ENCODE measurements around the gene CFAP20DC.

Gene CFAP20DC

DNA sequence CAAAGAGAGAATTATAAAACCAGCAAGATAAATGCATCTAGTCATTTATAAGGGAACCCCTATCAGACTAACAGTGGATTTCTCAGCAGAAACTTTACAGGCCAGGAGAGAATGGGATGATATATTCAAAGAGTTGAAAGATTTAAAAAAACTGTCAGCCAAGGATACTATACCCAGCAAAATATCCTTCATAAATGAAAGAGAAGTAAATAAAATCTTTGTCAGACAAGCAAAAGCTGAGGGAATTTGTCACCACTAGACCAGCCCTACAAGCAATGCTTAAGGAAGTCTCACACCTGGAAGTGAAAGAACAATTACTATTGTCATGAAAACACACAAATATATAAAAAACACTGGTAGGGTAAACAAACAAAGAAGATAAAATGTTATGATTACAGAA, 269.9 kb downstream of the CFAP20DC start:
- DNase-seq (ENCODE audit: extremely low read depth, low read depth), result no peak
- H3K4me3 ChIP-seq (replicated peaks; ENCODE audit: low read depth, low read length), result no peak overlapping the region
- TF ChIP-seq, protein P1, sequence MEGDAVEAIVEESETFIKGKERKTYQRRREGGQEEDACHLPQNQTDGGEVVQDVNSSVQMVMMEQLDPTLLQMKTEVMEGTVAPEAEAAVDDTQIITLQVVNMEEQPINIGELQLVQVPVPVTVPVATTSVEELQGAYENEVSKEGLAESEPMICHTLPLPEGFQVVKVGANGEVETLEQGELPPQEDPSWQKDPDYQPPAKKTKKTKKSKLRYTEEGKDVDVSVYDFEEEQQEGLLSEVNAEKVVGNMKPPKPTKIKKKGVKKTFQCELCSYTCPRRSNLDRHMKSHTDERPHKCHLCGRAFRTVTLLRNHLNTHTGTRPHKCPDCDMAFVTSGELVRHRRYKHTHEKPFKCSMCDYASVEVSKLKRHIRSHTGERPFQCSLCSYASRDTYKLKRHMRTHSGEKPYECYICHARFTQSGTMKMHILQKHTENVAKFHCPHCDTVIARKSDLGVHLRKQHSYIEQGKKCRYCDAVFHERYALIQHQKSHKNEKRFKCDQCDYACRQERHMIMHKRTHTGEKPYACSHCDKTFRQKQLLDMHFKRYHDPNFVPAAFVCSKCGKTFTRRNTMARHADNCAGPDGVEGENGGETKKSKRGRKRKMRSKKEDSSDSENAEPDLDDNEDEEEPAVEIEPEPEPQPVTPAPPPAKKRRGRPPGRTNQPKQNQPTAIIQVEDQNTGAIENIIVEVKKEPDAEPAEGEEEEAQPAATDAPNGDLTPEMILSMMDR (IDR thresholded peaks at IDR 0.05; ENCODE audit: low read depth, low read length, missing control alignments), result no peak

- TF ChIP-seq, protein P1 (IDR thresholded peaks at IDR 0.05; ENCODE audit: low read depth, low read length, missing control alignments), result no peak
- DNase-seq (ENCODE audit: extremely low read depth, low read depth), result no peak
Observed at GRCh38 chr3:58776231-58776630, 273.6 kb downstream of the CFAP20DC start.

DNA sequence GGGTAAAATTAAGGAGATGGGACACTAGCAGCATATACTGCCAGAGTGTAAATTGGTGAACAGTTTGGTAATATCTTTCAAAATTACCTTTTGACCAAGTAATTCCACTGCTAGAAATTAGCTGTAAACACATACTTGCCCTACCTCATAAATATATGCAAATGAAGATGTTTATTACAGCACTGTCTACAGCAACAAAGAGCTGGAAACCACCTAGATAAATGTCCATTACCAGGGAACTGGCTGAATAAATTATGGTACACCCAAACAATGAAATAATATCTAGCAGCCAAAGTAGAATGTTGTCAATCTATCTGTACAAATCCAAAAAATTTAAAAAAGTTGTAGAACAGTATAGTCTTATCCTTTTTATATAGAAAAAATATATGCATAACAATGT, 277.4 kb downstream of the CFAP20DC start:
- TF ChIP-seq, protein P1 (IDR thresholded peaks at IDR 0.05; ENCODE audit: low read depth, low read length, missing control alignments), result no peak
- no peak for DNase-seq (ENCODE audit: extremely low read depth, low read depth)
- H3K4me3 ChIP-seq (replicated peaks; ENCODE audit: low read depth, low read length), result no peak overlapping the region

More at GRCh38 chr3:58776231-58776630, 273.6 kb downstream of the CFAP20DC start:
- H3K4me3 ChIP-seq (replicated peaks; ENCODE audit: low read depth, low read length), result no peak overlapping the region

- TF ChIP-seq, protein P1 (IDR thresholded peaks at IDR 0.05; ENCODE audit: low read depth, low read length, missing control alignments), result no peak
- no peak overlapping the region for H3K4me3 ChIP-seq (replicated peaks; ENCODE audit: low read depth, low read length)
- no peak for DNase-seq (ENCODE audit: extremely low read depth, low read depth)
Observed at GRCh38 chr3:58769065-58769464, 280.8 kb downstream of the CFAP20DC start.

DNA sequence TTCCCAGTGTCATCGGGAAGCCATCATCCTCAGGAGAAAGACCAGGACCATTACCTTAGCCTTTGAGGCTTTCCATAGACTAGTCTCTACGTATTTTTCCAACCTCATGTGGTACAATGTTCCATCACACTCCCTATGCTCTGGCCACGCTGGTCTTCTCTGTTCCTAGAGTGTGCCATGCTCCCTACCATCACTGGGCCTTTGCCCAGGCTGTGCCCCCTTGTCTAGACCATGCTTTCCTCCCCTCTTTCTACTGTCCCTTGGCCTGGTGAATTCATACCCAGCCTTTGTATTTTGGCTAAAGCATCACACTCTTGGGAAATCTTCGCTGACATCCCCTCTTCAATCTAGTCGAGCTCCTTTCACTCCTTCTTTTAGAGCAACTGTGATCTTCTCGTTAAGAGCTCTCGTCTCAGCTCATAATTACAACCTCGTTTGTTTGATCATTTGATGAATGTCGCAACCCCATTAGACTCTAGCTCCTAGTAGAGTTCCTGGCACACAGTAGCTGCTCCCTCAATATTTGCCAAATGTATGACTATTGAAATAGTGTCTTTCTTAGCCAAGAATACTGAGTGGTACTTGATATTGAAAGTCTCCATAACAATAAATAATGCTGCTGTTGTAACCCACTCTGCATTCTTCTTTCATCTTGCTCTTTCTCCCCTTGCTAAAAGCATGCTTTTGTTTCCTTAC, 283.1 kb downstream of the CFAP20DC start:
- TF ChIP-seq, protein P1 (IDR thresholded peaks at IDR 0.05; ENCODE audit: low read depth, low read length, missing control alignments), result no peak
- DNase-seq (ENCODE audit: extremely low read depth, low read depth), result no peak
- H3K4me3 ChIP-seq (replicated peaks; ENCODE audit: low read depth, low read length), result no peak overlapping the region

GRCh38 chr3:58755150-58755549, 294.7 kb downstream of the CFAP20DC start:
- DNase-seq (ENCODE audit: extremely low read depth, low read depth), result no peak
- TF ChIP-seq, protein P1 (IDR thresholded peaks at IDR 0.05; ENCODE audit: low read depth, low read length, missing control alignments), result no peak
- no peak overlapping the region for H3K4me3 ChIP-seq (replicated peaks; ENCODE audit: low read depth, low read length)

DNA sequence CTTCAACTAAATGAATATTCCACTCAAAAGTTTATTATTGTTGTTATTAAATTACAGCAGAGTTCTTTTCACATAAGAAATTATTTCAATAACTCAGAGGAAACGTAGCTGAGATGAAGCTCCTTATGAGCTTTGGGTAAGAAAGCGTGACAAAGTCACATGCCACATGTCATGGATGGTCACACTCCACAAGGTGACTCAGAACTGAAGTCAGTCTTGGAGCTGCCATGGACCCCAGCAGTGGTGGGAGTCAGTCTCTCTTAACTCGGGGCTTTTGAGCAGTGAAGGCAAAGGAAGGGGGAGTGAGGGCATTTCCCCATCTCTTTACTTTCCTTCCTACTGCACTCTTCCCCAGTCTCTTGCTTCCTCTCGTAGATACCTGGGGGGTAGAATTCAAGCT, 295.8 kb downstream of the CFAP20DC start:
- TF ChIP-seq, protein P1 (IDR thresholded peaks at IDR 0.05; ENCODE audit: low read depth, low read length, missing control alignments), result no peak
- no peak for DNase-seq (ENCODE audit: extremely low read depth, low read depth)

More for the DNA sequence above, 295.8 kb downstream of the CFAP20DC start:
- no peak overlapping the region for H3K4me3 ChIP-seq (replicated peaks; ENCODE audit: low read depth, low read length)
